ENCODE results near the gene PLEKHD1.
"Not testable (repeated sequence)": the region's sequence is repeated elsewhere in the genome, so short reads cannot be mapped to it uniquely, and the experiment has no call there.

Gene PLEKHD1

GRCh38 chr14:69481815-69482568 lies 2.5 kb upstream of the PLEKHD1 start:
- DNase-seq (ENCODE audit: low spot score) = no peak

GRCh38 chr14:69483765-69484443 lies 624 bp upstream of the PLEKHD1 start:
- peak; percentile 35 for DNase-seq (ENCODE audit: low spot score)

- DNase-seq (ENCODE audit: low spot score) = no peak
These were observed 760 bp downstream of the PLEKHD1 start for GRCh38 chr14:69485315-69485660.

GRCh38 chr14:69485701-69486100 lies 1.2 kb downstream of the PLEKHD1 start:
- no peak for DNase-seq (ENCODE audit: low spot score)

- no peak for DNase-seq (ENCODE audit: low spot score)
These were observed 2.7 kb downstream of the PLEKHD1 start for GRCh38 chr14:69487226-69487625.

GRCh38 chr14:69487771-69488170 lies 3.2 kb downstream of the PLEKHD1 start:
- DNase-seq (ENCODE audit: low spot score) = no peak

- no peak for DNase-seq (ENCODE audit: low spot score)
These were observed 5.0 kb downstream of the PLEKHD1 start for GRCh38 chr14:69489495-69489894.

GRCh38 chr14:69490219-69490918 lies 5.8 kb downstream of the PLEKHD1 start:
- DNase-seq (ENCODE audit: low spot score) = peak; percentile 35

GRCh38 chr14:69491193-69491592 lies 6.7 kb downstream of the PLEKHD1 start:
- no peak for DNase-seq (ENCODE audit: low spot score)

GRCh38 chr14:69493038-69493437 lies 8.5 kb downstream of the PLEKHD1 start:
- DNase-seq (ENCODE audit: low spot score) = no peak

GRCh38 chr14:69493791-69494190 lies 9.3 kb downstream of the PLEKHD1 start:
- DNase-seq (ENCODE audit: low spot score) = peak; percentile 39

- no peak for DNase-seq (ENCODE audit: low spot score)
These were observed 10.9 kb downstream of the PLEKHD1 start for GRCh38 chr14:69495341-69495921.

GRCh38 chr14:69497866-69498265 lies 13.3 kb downstream of the PLEKHD1 start:
- DNase-seq (ENCODE audit: low spot score) = not testable (repeated sequence)

- DNase-seq (ENCODE audit: low spot score) = not testable (repeated sequence)
These were observed 13.8 kb downstream of the PLEKHD1 start for GRCh38 chr14:69498286-69498685.

- DNase-seq (ENCODE audit: low spot score) = no peak
These were observed 14.9 kb downstream of the PLEKHD1 start for GRCh38 chr14:69499436-69499835.

GRCh38 chr14:69500096-69500495 lies 15.6 kb downstream of the PLEKHD1 start:
- no peak for DNase-seq (ENCODE audit: low spot score)

- DNase-seq (ENCODE audit: low spot score) = peak; percentile 26
These were observed 16.2 kb downstream of the PLEKHD1 start for GRCh38 chr14:69500736-69501135.

- DNase-seq (ENCODE audit: low spot score) = peak; percentile 77
These were observed 16.9 kb downstream of the PLEKHD1 start for GRCh38 chr14:69501423-69501838.

- peak; percentile 77 for DNase-seq (ENCODE audit: low spot score)
These were observed 20.2 kb downstream of the PLEKHD1 start for GRCh38 chr14:69504775-69505174.

GRCh38 chr14:69505338-69506240 lies 21.1 kb downstream of the PLEKHD1 start:
- DNase-seq (ENCODE audit: low spot score) = no peak

GRCh38 chr14:69506241-69506595 lies 21.7 kb downstream of the PLEKHD1 start:
- DNase-seq (ENCODE audit: low spot score) = no peak
